OCI-LY3 (cell line): Measurements from ENCODE around the gene GNAI3.
A peak's percentile ranks its signal among the peaks of the same experiment; 100 is the strongest.

Experiments used
- H2AFZ ChIP-seq: fragments of 200-600, 300-600 bp; shearing (Covaris generic); 2 replicates; pipeline ENCODE4 v1.6.0; 2014; ENCODE audit warnings: antibody characterized with exemption, low read depth, low read length
- H3K27ac ChIP-seq: fragments of 200-600, 300-600 bp; sonication (generic); 2 replicates; pipeline ENCODE4 v1.5.1; 2014; ENCODE audit warnings: mild to moderate bottlenecking, low read length, moderate library complexity, mixed read lengths
- H3K27me3 ChIP-seq: fragments of 200-600, 300-600 bp; sonication (generic); 2 replicates; pipeline ENCODE4 v1.6.1; 2014; ENCODE audit warnings: low read depth, low read length, mixed read lengths
- H3K36me3 ChIP-seq: fragments of 200-600, 300-600 bp; sonication (generic); replicated peaks from 2 replicates; pipeline ENCODE3; 2014; ENCODE audit warnings: low read depth, low read length, mixed read lengths
- H3K4me1 ChIP-seq: fragments of 300-600, 200-600 bp; sonication (generic); 2 replicates; pipeline ENCODE4 v1.6.1; 2014; ENCODE audit warnings: low read length, mixed read lengths
- H3K4me2 ChIP-seq: fragments of 200-600, 300-600 bp; sonication (generic); 2 replicates; pipeline ENCODE4 v1.6.1; 2014; ENCODE audit warnings: low read length, mixed read lengths
- H3K4me3 ChIP-seq: fragments of 300-600, 200-600 bp; sonication (generic); 2 replicates; pipeline ENCODE4 v1.5.1; 2014; ENCODE audit warnings: antibody characterized with exemption, mild to moderate bottlenecking, low read length, moderate library complexity
- H3K79me2 ChIP-seq: fragments of 300-600, 200-600 bp; shearing (Covaris generic); 2 replicates; pipeline ENCODE4 v1.6.1; 2014; ENCODE audit warnings: mild to moderate bottlenecking, low read length, mixed read lengths
- H3K9ac ChIP-seq: fragments of 300-600, 200-600 bp; shearing (Covaris generic); 2 replicates; pipeline ENCODE4 v1.6.0; 2014; ENCODE audit warnings: mild to moderate bottlenecking, low read length, moderate library complexity
- H3K9me3 ChIP-seq: fragments of 200-600, 300-600 bp; shearing (Covaris generic); 2 replicates; pipeline ENCODE4 v1.6.1; 2014; ENCODE audit warnings: low read length, mixed read lengths; ENCODE audit not compliant: insufficient read depth
- H4K20me1 ChIP-seq: fragments of 200-600, 300-600 bp; sonication (generic); 2 replicates; pipeline ENCODE4 v1.6.1; 2016; ENCODE audit warnings: low read length, mixed read lengths; ENCODE audit not compliant: insufficient read depth
- CTCF ChIP-seq: fragments of 200-600, 300-600 bp; sonication (generic); IDR thresholded peaks from 2 replicates; pipeline ENCODE4 v1.5.1; 2014; ENCODE audit warnings: antibody characterized with exemption, low read length, low read depth
- EZH2phosphoT487 ChIP-seq: fragments of 200-600 bp; shearing (Covaris generic); IDR thresholded peaks from 2 replicates; pipeline ENCODE4 v1.6.1; 2018; ENCODE audit warnings: antibody characterized with exemption, mixed run types, low read depth

GNAI3 gene

DNA sequence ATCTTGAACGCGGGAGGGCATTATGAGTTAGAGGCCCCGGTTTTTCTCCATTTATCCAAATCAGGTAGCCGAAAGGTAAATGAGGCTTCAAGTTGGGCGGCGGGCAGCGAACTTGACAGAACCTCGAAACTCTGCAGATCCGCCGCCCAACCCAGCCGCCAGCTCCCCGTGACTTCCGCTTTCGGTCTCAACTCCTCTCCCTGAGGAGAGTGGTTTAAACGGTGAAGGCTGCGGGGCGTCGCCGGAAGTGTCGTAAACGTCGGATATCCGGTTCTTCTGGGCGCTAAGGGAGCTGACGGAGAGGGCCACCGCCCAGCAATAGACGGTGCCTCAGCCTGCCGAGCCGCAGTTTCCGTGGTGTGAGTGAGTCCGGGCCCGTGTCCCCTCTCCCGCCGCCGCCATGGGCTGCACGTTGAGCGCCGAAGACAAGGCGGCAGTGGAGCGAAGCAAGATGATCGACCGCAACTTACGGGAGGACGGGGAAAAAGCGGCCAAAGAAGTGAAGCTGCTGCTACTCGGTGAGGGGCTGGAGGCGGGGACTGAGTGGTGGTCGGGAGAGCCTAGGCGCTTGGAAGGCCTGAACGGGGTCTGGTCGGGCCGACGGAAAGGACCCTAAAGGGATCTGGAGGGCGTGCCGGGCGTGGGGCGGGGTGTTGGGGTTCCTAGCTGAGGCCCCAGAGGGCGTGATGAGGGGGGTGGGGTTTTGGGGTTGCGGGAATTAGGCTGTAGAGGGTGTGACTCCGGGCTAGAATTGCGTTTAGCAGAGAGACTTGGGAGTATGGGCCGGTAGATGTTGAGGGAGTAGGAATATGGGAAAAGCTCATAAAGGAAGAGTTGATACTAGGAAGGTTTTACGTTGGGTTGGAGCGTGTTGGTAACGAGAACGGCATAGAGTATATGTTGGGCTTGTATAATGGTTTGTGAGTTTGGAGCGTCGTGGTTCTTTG is at the start of gene GNAI3:
Gene GNAI3 (plus strand): TSS at position 295 of the 947 bp plus-strand sequence. CDS start 106 bp downstream, at position 401.
- Histone ChIP-seq H3K4me3 (peak within 1 kb of the TSS; percentile 98), H3K9ac (peak within 1 kb of the TSS; percentile 96), H3K36me3 (no peaks in the 10 kb centered on the region), H3K79me2 (peaks cover 58% of the 10 kb centered on the region), H3K9me3 (no peaks in the 10 kb centered on the region), H3K4me2 (peak within 1 kb of the TSS; percentile 95), H2AFZ (no peak within 1 kb of the TSS), H3K27ac (peak within 1 kb of the TSS; percentile 96), H4K20me1 (peaks cover 17% of the 10 kb centered on the region), H3K4me1 (peaks cover 23% of the 10 kb centered on the region), H3K27me3 (no peaks in the 10 kb centered on the region)
- no peak for TF ChIP-seq CTCF
- TF ChIP-seq EZH2phosphoT487, result no peak

- H3K27ac ChIP-seq, result no peak overlapping the region
- no peak overlapping the region for H3K4me3 ChIP-seq
- no peak overlapping the region for H3K9ac ChIP-seq
- no peak overlapping the region for H3K4me2 ChIP-seq
- H3K79me2 ChIP-seq, result peaks cover 11% of the 10 kb centered on the region; the same call in 1 of the 2 replicates
- TF ChIP-seq CTCF (no peak), EZH2phosphoT487 (no peak)
- H3K36me3 ChIP-seq, result peaks cover 8% of the 10 kb centered on the region
- H3K9me3 ChIP-seq, result no peaks in the 10 kb centered on the region
- peaks cover 5% of the 10 kb centered on the region for H3K4me1 ChIP-seq
- H3K27me3 ChIP-seq, result no peaks in the 10 kb centered on the region
- H2AFZ ChIP-seq, result no peak overlapping the region
- no peaks in the 10 kb centered on the region for H4K20me1 ChIP-seq
These were observed 49.3 kb upstream of the GNAI3 start for GRCh38 chr1:109499081-109499480.

GRCh38 chr1:109499661-109500536 is 48.5 kb upstream of the GNAI3 start:
- Histone ChIP-seq H2AFZ (no peak overlapping the region), H3K4me3 (no peak overlapping the region), H3K27ac (no peak overlapping the region), H3K4me2 (no peak overlapping the region), H3K9ac (no peak overlapping the region), H3K79me2 (peaks cover 7% of the 10 kb centered on the region; the same call in 1 of the 2 replicates), H3K9me3 (no peaks in the 10 kb centered on the region), H3K4me1 (peaks cover 3% of the 10 kb centered on the region), H3K27me3 (no peaks in the 10 kb centered on the region), H4K20me1 (no peaks in the 10 kb centered on the region), H3K36me3 (peaks cover 8% of the 10 kb centered on the region)
- no peak for TF ChIP-seq EZH2phosphoT487
- peak; percentile 51 for TF ChIP-seq CTCF

DNA sequence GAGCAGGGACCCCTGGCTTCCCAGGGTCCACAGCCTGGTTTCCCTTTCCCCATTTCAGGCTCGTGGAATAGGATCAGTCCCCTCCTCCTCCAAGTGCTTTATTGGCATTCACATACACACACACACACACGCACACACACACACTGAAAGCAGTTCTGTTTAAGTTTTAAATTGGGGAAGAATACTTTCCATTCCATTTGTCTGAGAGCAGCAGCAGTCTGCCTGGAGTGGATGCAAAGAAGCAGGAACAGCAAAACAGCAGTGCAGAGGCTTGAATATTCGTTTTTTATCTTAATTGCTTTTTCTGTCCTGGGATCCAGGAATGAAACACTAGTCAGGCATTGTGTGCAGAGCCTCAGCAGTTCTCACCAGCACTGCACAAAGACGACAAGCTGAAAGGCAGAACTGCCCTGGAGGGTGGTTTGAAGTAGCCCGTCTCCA is 47.5 kb upstream of the GNAI3 start:
- Histone ChIP-seq H3K36me3 (peaks cover 5% of the 10 kb centered on the region), H4K20me1 (no peaks in the 10 kb centered on the region), H3K4me2 (no peak overlapping the region), H3K27me3 (no peaks in the 10 kb centered on the region), H3K79me2 (no peaks in the 10 kb centered on the region; the same call in 1 of the 2 replicates), H3K9me3 (no peaks in the 10 kb centered on the region), H2AFZ (no peak overlapping the region), H3K4me3 (no peak overlapping the region), H3K27ac (no peak overlapping the region), H3K9ac (no peak overlapping the region), H3K4me1 (no peaks in the 10 kb centered on the region)
- TF ChIP-seq EZH2phosphoT487, result no peak
- no peak for TF ChIP-seq CTCF
